ENCODE measurements around the gene ZBTB20. TPM values are rescaled to one million over a fixed set of nuclear protein-coding genes. Genes with fewer than 3 reads are reported as not detected.
A peak's percentile ranks its signal among the peaks of the same experiment; 100 is the strongest.

The ZBTB20 gene
- total and polyA plus RNA-seq, 12 donors, result 2.8 to 167 (median 108) TPM

- H3K9me3 ChIP-seq (replicated peaks in 1 of 3), result no peaks in the 10 kb centered on the region
- H3K4me1 ChIP-seq (replicated peaks in 1 of 2), result no peaks in the 10 kb centered on the region
- DNase-seq, result peak in 4 of 7 donors; percentile 13 to 38 (median 28)
- intact Hi-C loops (cut with DNase I), result no loop called here
- no peak overlapping the region for H3K27ac ChIP-seq
- H3K4me3 ChIP-seq, result no peak overlapping the region
- no peaks in the 10 kb centered on the region for H3K36me3 ChIP-seq (replicated peaks in 1 of 2)
- 51 to 73% (median 57%) methylated on average over 4 of the region's 4 CpGs for WGBS, 4 donors
- H3K27me3 ChIP-seq, result no peaks in the 10 kb centered on the region
- TF ChIP-seq POLR2A (IDR thresholded peaks at IDR 0.05), result no peak
- TF ChIP-seq, protein P1, sequence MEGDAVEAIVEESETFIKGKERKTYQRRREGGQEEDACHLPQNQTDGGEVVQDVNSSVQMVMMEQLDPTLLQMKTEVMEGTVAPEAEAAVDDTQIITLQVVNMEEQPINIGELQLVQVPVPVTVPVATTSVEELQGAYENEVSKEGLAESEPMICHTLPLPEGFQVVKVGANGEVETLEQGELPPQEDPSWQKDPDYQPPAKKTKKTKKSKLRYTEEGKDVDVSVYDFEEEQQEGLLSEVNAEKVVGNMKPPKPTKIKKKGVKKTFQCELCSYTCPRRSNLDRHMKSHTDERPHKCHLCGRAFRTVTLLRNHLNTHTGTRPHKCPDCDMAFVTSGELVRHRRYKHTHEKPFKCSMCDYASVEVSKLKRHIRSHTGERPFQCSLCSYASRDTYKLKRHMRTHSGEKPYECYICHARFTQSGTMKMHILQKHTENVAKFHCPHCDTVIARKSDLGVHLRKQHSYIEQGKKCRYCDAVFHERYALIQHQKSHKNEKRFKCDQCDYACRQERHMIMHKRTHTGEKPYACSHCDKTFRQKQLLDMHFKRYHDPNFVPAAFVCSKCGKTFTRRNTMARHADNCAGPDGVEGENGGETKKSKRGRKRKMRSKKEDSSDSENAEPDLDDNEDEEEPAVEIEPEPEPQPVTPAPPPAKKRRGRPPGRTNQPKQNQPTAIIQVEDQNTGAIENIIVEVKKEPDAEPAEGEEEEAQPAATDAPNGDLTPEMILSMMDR (IDR thresholded peaks at IDR 0.05), result peak; percentile 6 to 52 (median 32)
Measured at GRCh38 chr3:115040673-115041286, 106.3 kb downstream of the ZBTB20 start.

GRCh38 chr3:115040246-115040645, 106.8 kb downstream of the ZBTB20 start:
- Histone ChIP-seq H3K36me3 (replicated peaks in 1 of 2) (no peaks in the 10 kb centered on the region), H3K27ac (no peak overlapping the region), H3K27me3 (no peaks in the 10 kb centered on the region), H3K4me1 (replicated peaks in 1 of 2) (no peaks in the 10 kb centered on the region), H3K4me3 (no peak overlapping the region), H3K9me3 (replicated peaks in 1 of 3) (no peaks in the 10 kb centered on the region)
- intact Hi-C loops (cut with DNase I), result no loop called here
- TF ChIP-seq POLR2A (IDR thresholded peaks at IDR 0.05), result no peak
- DNase-seq, result no peak

DNA sequence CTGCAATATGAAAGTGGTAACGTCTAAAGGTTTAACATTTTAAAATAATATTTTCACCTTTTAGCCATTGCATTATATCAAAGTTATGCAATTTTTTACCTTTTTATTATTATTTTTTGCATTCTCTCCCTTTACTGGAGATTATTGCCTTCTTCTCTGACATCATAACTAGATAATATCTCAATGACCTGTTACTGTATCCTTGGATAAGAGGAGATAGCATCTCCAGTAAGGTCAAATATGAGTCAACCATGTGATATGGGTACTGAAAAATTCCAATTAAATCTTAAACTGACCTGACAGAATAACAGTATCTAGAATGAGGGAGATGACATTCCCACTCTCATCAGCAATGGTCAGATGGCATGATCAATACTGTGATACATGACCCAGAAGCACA, 108.3 kb downstream of the ZBTB20 start:
- no peaks in the 10 kb centered on the region for H3K27me3 ChIP-seq
- 55 to 60% (median 57%) methylated on average over 1 of the region's 1 CpG for WGBS, 4 donors
- no peak overlapping the region for H3K27ac ChIP-seq
- intact Hi-C loops (cut with DNase I), result no loop called here
- H3K9me3 ChIP-seq (replicated peaks in 1 of 3), result no peaks in the 10 kb centered on the region
- TF ChIP-seq, protein P1 (IDR thresholded peaks at IDR 0.05), result no peak
- no peak for TF ChIP-seq POLR2A (IDR thresholded peaks at IDR 0.05)
- H3K4me3 ChIP-seq, result no peak overlapping the region
- no peaks in the 10 kb centered on the region for H3K36me3 ChIP-seq (replicated peaks in 1 of 2)
- no peak for DNase-seq
- H3K4me1 ChIP-seq (replicated peaks in 1 of 2), result no peaks in the 10 kb centered on the region

- Histone ChIP-seq H3K27ac (no peak overlapping the region), H3K36me3 (replicated peaks in 1 of 2) (no peaks in the 10 kb centered on the region)
- 83 to 88% (median 84%) methylated on average over 1 of the region's 1 CpG for WGBS, 4 donors
Measured at GRCh38 chr3:115022835-115023398, 124.2 kb downstream of the ZBTB20 start.

More at GRCh38 chr3:115022835-115023398, 124.2 kb downstream of the ZBTB20 start:
- intact Hi-C loops (cut with DNase I), result no loop called here
- Histone ChIP-seq H3K4me1 (replicated peaks in 1 of 2) (peaks cover 11 to 25% of the 10 kb centered on the region in 2 donors), H3K9me3 (replicated peaks in 1 of 3) (no peaks in the 10 kb centered on the region), H3K4me3 (no peak overlapping the region), H3K27me3 (no peaks in the 10 kb centered on the region)
- TF ChIP-seq POLR2A (IDR thresholded peaks at IDR 0.05), result no peak
- TF ChIP-seq, protein P1 (IDR thresholded peaks at IDR 0.05), result no peak
- DNase-seq, result no peak
